WTC11 (cell line): Measurements from ENCODE around the gene TKTL1. TPM values are rescaled to one million over a fixed set of nuclear protein-coding genes. Genes with fewer than 3 reads are reported as not detected.

Source experiments
- ATAC-seq: fragments of 200-7000 bp; cut with Tn5 transposase; 2 replicates; pipeline ENCODE4 v1.10.0; 2021; ENCODE audit warnings: mild to moderate bottlenecking, moderate library complexity
- CTCF ChIA-PET: fragments of 300-600 bp; sonication (Branson Sonifier 250); formaldehyde crosslinking; loops from one replicate; lab custom pipeline; 2021; ENCODE audit warnings: antibody characterized with exemption; lab: Charles Lee
- POLR2A ChIA-PET: fragments of 350-600 bp; sonication (Branson Sonifier 250); formaldehyde crosslinking; loops from one replicate; lab custom pipeline; 2021; ENCODE audit warnings: antibody characterized with exemption; lab: Charles Lee
- DNase-seq: peaks from one replicate; pipeline ENCODE4 v3.0.0; 2021; ENCODE audit warnings: low spot score
- H3K27ac Mint-ChIP-seq: 2 replicates; pipeline ENCODE4 v1.8.0; 2021; ENCODE audit warnings: mixed read lengths
- H3K27me3 Mint-ChIP-seq: 2 replicates; pipeline ENCODE4 v1.8.0; 2021; ENCODE audit warnings: low read depth, mild to moderate bottlenecking, moderate library complexity, mixed read lengths
- H3K36me3 Mint-ChIP-seq: 2 replicates; pipeline ENCODE4 v1.8.0; 2021; ENCODE audit warnings: mixed read lengths
- H3K4me1 Mint-ChIP-seq: 2 replicates; pipeline ENCODE4 v1.8.0; 2022; ENCODE audit warnings: mixed read lengths
- H3K4me3 Mint-ChIP-seq: 2 replicates; pipeline ENCODE4 v1.8.0; 2021; ENCODE audit warnings: mild to moderate bottlenecking, moderate library complexity, mixed read lengths
- H3K9me3 Mint-ChIP-seq: 2 replicates; pipeline ENCODE4 v1.8.0; 2021; ENCODE audit warnings: mixed read lengths
- ATF2 ChIP-seq: sonication (generic); formaldehyde crosslinking; IDR thresholded peaks from 2 replicates; pipeline ENCODE4 v1.8.1; 2022; ENCODE audit warnings: low read depth, missing genetic modification reagents, borderline replicate concordance
- CBFB ChIP-seq: sonication (generic); formaldehyde crosslinking; IDR thresholded peaks from 2 replicates; pipeline ENCODE4 v1.8.1; 2022; ENCODE audit warnings: mild to moderate bottlenecking, low read depth, missing genetic modification reagents
- CREB1 ChIP-seq: sonication (generic); formaldehyde crosslinking; IDR thresholded peaks from 2 replicates; pipeline ENCODE4 v1.8.0; 2023; ENCODE audit warnings: mild to moderate bottlenecking, missing genetic modification reagents
- GRHL2 ChIP-seq: fragments of 250-450 bp; sonication (Bioruptor Pico); IDR thresholded peaks from 2 replicates; pipeline ENCODE4 v1.8.0; 2022; ENCODE audit warnings: mild to moderate bottlenecking, moderate library complexity; ENCODE audit not compliant: insufficient replicate concordance, severe bottlenecking
- HMGA2 ChIP-seq: fragments of 250-450 bp; sonication (Bioruptor Pico); IDR thresholded peaks from 2 replicates; pipeline ENCODE4 v1.4.0; 2021; ENCODE audit warnings: mild to moderate bottlenecking, moderate library complexity
- NFYB ChIP-seq: sonication (generic); formaldehyde crosslinking; conservative IDR thresholded peaks from 2 replicates; pipeline ENCODE4 v1.8.0; 2022; ENCODE audit warnings: low read depth, missing genetic modification reagents
- NR1H2 ChIP-seq: sonication (generic); formaldehyde crosslinking; IDR thresholded peaks from 2 replicates; pipeline ENCODE4 v1.9.0; 2021; ENCODE audit warnings: mild to moderate bottlenecking, moderate library complexity, missing genetic modification reagents
- NR2C2 ChIP-seq: sonication (generic); formaldehyde crosslinking; IDR thresholded peaks from 2 replicates; pipeline ENCODE4 v1.8.0; 2022; ENCODE audit warnings: mild to moderate bottlenecking, missing genetic modification reagents
- RORB ChIP-seq: fragments of 250-450 bp; sonication (Bioruptor Pico); IDR thresholded peaks from 2 replicates; pipeline ENCODE4 v1.9.0; 2021; ENCODE audit warnings: mild to moderate bottlenecking
- SOX15 ChIP-seq: fragments of 250-450 bp; sonication (Bioruptor Pico); IDR thresholded peaks from 2 replicates; pipeline ENCODE4 v1.9.0; 2021; ENCODE audit warnings: mild to moderate bottlenecking
- USF2 ChIP-seq: sonication (generic); formaldehyde crosslinking; IDR thresholded peaks from 2 replicates; pipeline ENCODE4 v1.8.1; 2023; ENCODE audit warnings: mild to moderate bottlenecking, missing genetic modification reagents, moderate library complexity
- ZNF232 ChIP-seq: sonication (generic); formaldehyde crosslinking; IDR thresholded peaks from 2 replicates; pipeline ENCODE4 v1.8.0; 2022; ENCODE audit warnings: mild to moderate bottlenecking, missing genetic modification reagents
- ZNF263 ChIP-seq: sonication (generic); formaldehyde crosslinking; IDR thresholded peaks from 2 replicates; pipeline ENCODE4 v1.8.1; 2022; ENCODE audit warnings: low read depth, mild to moderate bottlenecking, moderate library complexity, missing genetic modification reagents
- ZNF396 ChIP-seq: fragments of 250-450 bp; sonication (Bioruptor Pico); IDR thresholded peaks from 2 replicates; pipeline ENCODE4 v1.8.0; 2021; ENCODE audit warnings: mild to moderate bottlenecking, moderate library complexity, borderline replicate concordance
- total RNA-seq: library from RNA; stranded (reverse); gene quantifications from 3 replicates; pipeline ENCODE4 v1.2.3, GENCODE V29; 2021
- TF ChIP-seq, protein P1 (sequence below): sonication (generic); formaldehyde crosslinking; IDR thresholded peaks from 2 replicates; pipeline ENCODE4 v1.8.0; 2022; ENCODE audit warnings: mild to moderate bottlenecking, missing genetic modification reagents

The TKTL1 gene
- total RNA-seq, 1 experiment from 2014 or later = 0.46 TPM

GRCh38 chrX:154310616-154311536 is 15.3 kb downstream of the TKTL1 start (continued):
- no peak for TF ChIP-seq NFYB (CRISPR knock-in tag)

GRCh38 chrX:154312116-154312515 is 16.5 kb downstream of the TKTL1 start:
- Mint-ChIP-seq H3K27me3 (no peaks in the 10 kb centered on the region), H3K27ac (no peak overlapping the region; the same call in 1 of the 2 replicates), H3K4me1 (peaks cover 3% of the 10 kb centered on the region), H3K9me3 (no peaks in the 10 kb centered on the region), H3K4me3 (no peak overlapping the region), H3K36me3 (no peaks in the 10 kb centered on the region)
- ChIA-PET CTCF (no interaction called here), POLR2A (no interaction called here)
- DNase-seq (no peak), ATAC-seq (no peak)
- no peak for TF ChIP-seq GRHL2 (CRISPR knock-in tag)
- no peak for TF ChIP-seq USF2 (CRISPR knock-in tag)
- TF ChIP-seq NR2C2 (CRISPR knock-in tag) = no peak
- no peak for TF ChIP-seq ZNF396 (CRISPR knock-in tag)
- TF ChIP-seq SOX15 (CRISPR knock-in tag) = no peak

DNA sequence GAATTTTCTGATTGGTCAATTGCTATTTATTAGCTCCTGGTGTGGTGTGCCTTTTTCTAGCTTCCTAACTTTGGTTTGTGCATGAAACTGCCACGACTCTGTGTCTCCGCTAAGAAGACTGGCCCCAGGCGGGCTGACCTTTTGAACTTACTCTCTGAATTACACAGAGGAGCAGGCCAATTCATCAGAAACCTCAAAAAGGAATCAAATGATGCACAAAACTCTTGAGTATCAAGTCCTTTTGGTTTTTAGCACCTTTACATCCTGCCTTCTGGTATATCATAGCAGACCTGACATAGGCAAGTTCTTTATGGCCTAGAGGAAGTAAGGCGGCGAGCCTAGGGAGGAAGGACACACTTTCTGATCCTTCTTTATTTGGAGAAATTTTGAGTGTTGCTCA is 17.6 kb downstream of the TKTL1 start:
- Mint-ChIP-seq H3K27ac (no peak overlapping the region), H3K36me3 (no peaks in the 10 kb centered on the region)
- POLR2A ChIA-PET = no interaction called here
- ATAC-seq = no peak
- TF ChIP-seq ZNF263 (CRISPR knock-in tag) (no peak), RORB (CRISPR knock-in tag) (no peak), ATF2 (no peak), NR1H2 (CRISPR knock-in tag) (no peak), CBFB (CRISPR knock-in tag) (no peak)
- TF ChIP-seq, all 79 proteins: peak for 0
- CTCF ChIA-PET = no interaction called here
- Mint-ChIP-seq H3K27me3 (no peaks in the 10 kb centered on the region), H3K4me3 (no peak overlapping the region), H3K4me1 (peaks cover 5% of the 10 kb centered on the region), H3K9me3 (no peaks in the 10 kb centered on the region)
- no peak for DNase-seq

GRCh38 chrX:154315416-154315815 is 19.8 kb downstream of the TKTL1 start:
- ChIA-PET POLR2A (no interaction called here), CTCF (interaction anchor here (0.6 kb wide), 2 partner anchors 207 to 702 kb away, joined by 5 to 6 read pairs; no protein-coding TSS in a partner anchor)
- Mint-ChIP-seq H3K27me3 (no peaks in the 10 kb centered on the region), H3K9me3 (no peaks in the 10 kb centered on the region), H3K36me3 (no peaks in the 10 kb centered on the region), H3K4me1 (0 out of 2 replicates have a peak, but pooled peaks cover 2% of the 10 kb centered on the region), H3K4me3 (no peak overlapping the region), H3K27ac (no peak overlapping the region)
- no peak for TF ChIP-seq ZNF232 (CRISPR knock-in tag)
- TF ChIP-seq, protein P1, sequence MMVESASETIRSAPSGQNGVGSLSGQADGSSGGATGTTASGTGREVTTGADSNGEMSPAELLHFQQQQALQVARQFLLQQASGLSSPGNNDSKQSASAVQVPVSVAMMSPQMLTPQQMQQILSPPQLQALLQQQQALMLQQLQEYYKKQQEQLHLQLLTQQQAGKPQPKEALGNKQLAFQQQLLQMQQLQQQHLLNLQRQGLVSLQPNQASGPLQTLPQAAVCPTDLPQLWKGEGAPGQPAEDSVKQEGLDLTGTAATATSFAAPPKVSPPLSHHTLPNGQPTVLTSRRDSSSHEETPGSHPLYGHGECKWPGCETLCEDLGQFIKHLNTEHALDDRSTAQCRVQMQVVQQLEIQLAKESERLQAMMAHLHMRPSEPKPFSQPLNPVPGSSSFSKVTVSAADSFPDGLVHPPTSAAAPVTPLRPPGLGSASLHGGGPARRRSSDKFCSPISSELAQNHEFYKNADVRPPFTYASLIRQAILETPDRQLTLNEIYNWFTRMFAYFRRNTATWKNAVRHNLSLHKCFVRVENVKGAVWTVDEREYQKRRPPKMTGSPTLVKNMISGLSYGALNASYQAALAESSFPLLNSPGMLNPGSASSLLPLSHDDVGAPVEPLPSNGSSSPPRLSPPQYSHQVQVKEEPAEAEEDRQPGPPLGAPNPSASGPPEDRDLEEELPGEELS (CRISPR knock-in tag) = no peak
- TF ChIP-seq CREB1 (CRISPR knock-in tag) = no peak
- no peak for TF ChIP-seq HMGA2
- ATAC-seq (no peak), DNase-seq (no peak)
